Stomach (tissue), 9 donors: ENCODE results near the gene COL23A1. TPM values are rescaled to one million over a fixed set of nuclear protein-coding genes. Genes with fewer than 3 reads are reported as not detected.

Experiments used
- DNase-seq, 2 donors: peaks; one replicate each; pipeline versions ENCODE4 v3.0.0 to v3.0.0-alpha.2; 2013 to 2019
- H3K27ac ChIP-seq, 5 donors: fragments of 200-600 bp in 4 of 5; sonication (generic) in 4 of 5; one replicate each; pipeline ENCODE4 v1.5.1; 2013 to 2019; ENCODE audit warnings: mild to moderate bottlenecking in 1 of 5, moderate library complexity in 1 of 5
- H3K27me3 ChIP-seq, 3 donors: fragments of 200-600 bp; sonication (generic); one replicate each; pipeline ENCODE4 v1.5.1; 2017 to 2019; ENCODE audit warnings: mixed run types in 1 of 3
- H3K36me3 ChIP-seq, 4 donors: fragments of 200-600 bp; sonication (generic); 1 replicate in 3 of 4; 2 replicates in 1 of 4; pipeline ENCODE4 v1.5.1; 2016 to 2019
- H3K4me1 ChIP-seq, 4 donors: fragments of 200-600 bp; sonication (generic); one replicate each; pipeline ENCODE4 v1.5.1; 2016 to 2019
- H3K4me3 ChIP-seq, 4 donors: fragments of 200-600 bp; sonication (generic) in 3 of 4; one replicate each; pipeline ENCODE4 v1.5.1; 2016 to 2019; ENCODE audit warnings: mild to moderate bottlenecking in 1 of 4
- H3K9me3 ChIP-seq, 4 donors: fragments of 200-600 bp; sonication (generic); one replicate each; pipeline ENCODE4 v1.5.1; 2016 to 2019
- CTCF ChIP-seq, 7 experiments: fragments of 450-650 bp in 4 of 7; fragments of 200-600 bp in 3 of 7; sonication (generic) in 3 of 7; IDR thresholded peaks; one replicate each; pipeline ENCODE4 v1.5.1; 2016 to 2019; ENCODE audit warnings: antibody characterized with exemption in 7 of 7, control low read depth in 2 of 7, mild to moderate bottlenecking in 1 of 7
- EP300 ChIP-seq: sonication (generic); formaldehyde crosslinking; IDR thresholded peaks from one replicate; pipeline ENCODE4 v1.6.1; 2017; ENCODE audit warnings: antibody characterized with exemption
- POLR2A ChIP-seq, 4 donors: fragments of 450-650 bp; IDR thresholded peaks; one replicate each; pipeline ENCODE4 v1.6.1; 2016; ENCODE audit warnings: antibody characterized with exemption in 4 of 4, control low read depth in 2 of 4, mild to moderate bottlenecking in 1 of 4, moderate library complexity in 1 of 4
- POLR2AphosphoS5 ChIP-seq, 3 donors: sonication (generic); formaldehyde crosslinking; IDR thresholded peaks; one replicate each; pipeline ENCODE4 v1.6.1; 2016; ENCODE audit warnings: antibody characterized with exemption in 3 of 3
- WGBS, 5 donors: extraction: QIAGEN DNeasy Blood & Tissue Kit in 3 of 5; methylation state at CpG; one replicate each; pipeline versions ENCODE4 v1.1.5 to v1.1.7; 2013 to 2018; 5-methylcytosine and 5-hydroxymethylcytosine counted together
- intact Hi-C: fragments of 100-400 bp; cut with DNase I; formaldehyde crosslinking; loops from one replicate; pipeline ENCODE4 v1.15.1; 2023; ENCODE audit warnings: low total_unique reads
- polyA plus RNA-seq, 3 donors: library from polyadenylated mRNA; stranded (reverse); fragments of 200-250 nt; gene quantifications; one replicate each; pipeline ENCODE4 v1.2.3, GENCODE V29; 2013
- total RNA-seq, 5 donors: library from RNA; depleted of rRNA; stranded (reverse); fragments of >200 nt; gene quantifications; one replicate each; pipeline versions ENCODE4 v1.1.0 to v1.2.3, GENCODE V29; 2014 to 2016
- donor health status: healthy with polysubstance abuse.
- donor health status: Bipolar disorder and iron deficiency.
- donor health status: healthy.

Gene COL23A1
- total and polyA plus RNA-seq, 8 donors = under 0.01 to 7.0 (median 1.4) TPM

GRCh38 chr5:178333821-178334481 lies 256.2 kb downstream of the COL23A1 start:
- H3K4me3 ChIP-seq = no peak overlapping the region
- no peak for DNase-seq
- no peaks in the 10 kb centered on the region for H3K36me3 ChIP-seq
- intact Hi-C loops = no loop called here
- H3K4me1 ChIP-seq = peaks cover 25 to 44% (median 26%) of the 10 kb centered on the region in 4 donors
- H3K27ac ChIP-seq = no peak overlapping the region
- no peaks in the 10 kb centered on the region for H3K9me3 ChIP-seq
- H3K27me3 ChIP-seq = peaks cover 0 to 8% (median 0%) of the 10 kb centered on the region in 3 donors
- TF ChIP-seq EP300 (no peak), POLR2A (IDR thresholded peaks at IDR 0.05) (no peak)
- WGBS, 5 donors = 81 to 93% (median 92%) methylated on average over 18 to 21 of the region's 21 CpGs

DNA sequence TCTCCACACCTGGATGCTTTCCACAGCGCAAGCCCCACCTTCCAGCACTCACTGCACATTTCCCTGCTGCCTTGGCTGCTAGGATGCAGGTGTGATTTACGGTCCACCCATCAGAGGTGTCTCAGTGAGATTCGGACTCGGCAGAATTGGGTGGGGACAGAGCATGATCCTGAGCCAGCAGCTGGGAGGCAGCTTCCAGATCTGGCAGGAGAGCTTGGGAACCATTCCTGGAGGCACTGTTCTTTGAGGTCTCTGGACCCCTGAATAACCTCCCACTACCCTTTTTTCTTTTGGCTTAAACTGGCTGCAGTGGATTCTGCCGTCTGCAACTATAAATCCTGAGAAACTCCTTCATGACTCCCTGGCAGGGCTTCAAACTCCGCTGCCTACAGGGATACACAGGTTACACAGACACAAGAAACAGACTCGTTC lies 258.0 kb downstream of the COL23A1 start:
- intact Hi-C loops = no loop called here
- TF ChIP-seq POLR2A (IDR thresholded peaks at IDR 0.05) (no peak), POLR2AphosphoS5 (IDR thresholded peaks at IDR 0.05) (no peak), EP300 (no peak), CTCF (IDR thresholded peaks at IDR 0.05) (no peak)
- H3K36me3 ChIP-seq = no peaks in the 10 kb centered on the region
- H3K4me3 ChIP-seq = no peak overlapping the region
- H3K27ac ChIP-seq = peak overlapping the region; percentile 20 to 85 (median 77)
- WGBS, 5 donors = 33 to 44% (median 43%) methylated on average over 7 of the region's 7 CpGs
- no peaks in the 10 kb centered on the region for H3K27me3 ChIP-seq
- no peaks in the 10 kb centered on the region for H3K9me3 ChIP-seq
- DNase-seq = peak in 1 of 2 donors; percentile 37
- peaks cover 25 to 44% (median 26%) of the 10 kb centered on the region in 4 donors for H3K4me1 ChIP-seq

DNA sequence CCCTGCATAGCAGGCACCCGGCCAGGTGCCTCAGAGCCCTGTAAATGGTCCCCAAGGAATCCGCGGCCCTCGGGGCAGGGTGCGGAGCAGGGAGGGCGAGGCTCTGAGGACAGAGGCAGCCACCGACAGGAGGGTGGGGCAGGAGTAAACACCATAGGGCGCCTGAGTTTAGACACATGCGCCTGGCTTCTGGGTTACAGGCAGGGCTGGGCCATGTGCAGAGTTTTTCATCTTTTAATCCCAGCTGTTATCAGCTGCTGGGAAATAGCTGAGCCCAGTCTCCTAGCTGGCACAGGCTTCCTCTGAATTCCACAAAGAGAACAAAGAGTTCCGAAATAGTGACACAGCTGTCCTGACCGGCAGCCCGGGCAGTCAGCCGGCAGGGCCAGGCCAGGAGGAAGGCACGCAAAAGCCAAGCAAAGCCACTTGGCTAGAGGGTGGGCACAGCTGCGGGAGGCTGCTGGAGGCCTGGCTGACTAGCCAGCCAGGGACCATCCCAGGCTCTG lies 258.6 kb downstream of the COL23A1 start:
- no peak for TF ChIP-seq CTCF (IDR thresholded peaks at IDR 0.05)
- peak; percentile 73 to 88 (median 75) for TF ChIP-seq POLR2AphosphoS5 (IDR thresholded peaks at IDR 0.05)
- no peak for TF ChIP-seq POLR2A (IDR thresholded peaks at IDR 0.05)
- no peak for TF ChIP-seq EP300
- Histone ChIP-seq H3K27me3 (no peaks in the 10 kb centered on the region), H3K4me1 (peaks cover 25 to 40% (median 28%) of the 10 kb centered on the region in 4 donors), H3K4me3 (no peak overlapping the region), H3K9me3 (no peaks in the 10 kb centered on the region), H3K27ac (peak overlapping the region; percentile 61 to 85 (median 77)), H3K36me3 (no peaks in the 10 kb centered on the region)
- whole genome bisulfite sequencing, 5 donors = 17 to 37% (median 27%) methylated on average over 11 to 15 of the region's 15 CpGs
- DNase-seq = peak; percentile 81 to 84
- intact Hi-C loops = no loop called here

- 41 to 61% (median 46%) methylated on average over 7 of the region's 7 CpGs for WGBS, 5 donors
- peaks cover 25 to 40% (median 29%) of the 10 kb centered on the region in 4 donors for H3K4me1 ChIP-seq
- H3K9me3 ChIP-seq = no peaks in the 10 kb centered on the region
- H3K27me3 ChIP-seq = no peaks in the 10 kb centered on the region
- H3K36me3 ChIP-seq = no peaks in the 10 kb centered on the region
- H3K4me3 ChIP-seq = no peak overlapping the region
- intact Hi-C loops = no loop called here
- peak overlapping the region; percentile 61 to 85 (median 77) for H3K27ac ChIP-seq
- DNase-seq = peak in 1 of 2 donors; percentile 59
- TF ChIP-seq POLR2A (IDR thresholded peaks at IDR 0.05) (no peak), EP300 (no peak), CTCF (IDR thresholded peaks at IDR 0.05) (no peak), POLR2AphosphoS5 (IDR thresholded peaks at IDR 0.05) (no peak)
These were observed 259.3 kb downstream of the COL23A1 start for GRCh38 chr5:178330791-178331404.
